Stimulated activated CD4-positive, alpha-beta T cell treated with anti-CD3 and anti-CD28 coated beads, TNF-alpha, amount 100 ng/mL, for 4 hours (primary cell): Measurements from ENCODE around the gene KCNQ1.

Source experiments
- DNase-seq, 3 experiments: peaks; one replicate each; pipeline ENCODE4 v3.0.0-alpha.2; 2020; ENCODE audit warnings: low read depth in 3 of 3

KCNQ1 gene

GRCh38 chr11:2508793-2509192 lies 64.0 kb downstream of the KCNQ1 start:
- DNase-seq = no peak

GRCh38 chr11:2509481-2510001 lies 64.7 kb downstream of the KCNQ1 start:
- DNase-seq = no peak

- no peak for DNase-seq
Measured at GRCh38 chr11:2510626-2511402, 66.0 kb downstream of the KCNQ1 start.

DNA sequence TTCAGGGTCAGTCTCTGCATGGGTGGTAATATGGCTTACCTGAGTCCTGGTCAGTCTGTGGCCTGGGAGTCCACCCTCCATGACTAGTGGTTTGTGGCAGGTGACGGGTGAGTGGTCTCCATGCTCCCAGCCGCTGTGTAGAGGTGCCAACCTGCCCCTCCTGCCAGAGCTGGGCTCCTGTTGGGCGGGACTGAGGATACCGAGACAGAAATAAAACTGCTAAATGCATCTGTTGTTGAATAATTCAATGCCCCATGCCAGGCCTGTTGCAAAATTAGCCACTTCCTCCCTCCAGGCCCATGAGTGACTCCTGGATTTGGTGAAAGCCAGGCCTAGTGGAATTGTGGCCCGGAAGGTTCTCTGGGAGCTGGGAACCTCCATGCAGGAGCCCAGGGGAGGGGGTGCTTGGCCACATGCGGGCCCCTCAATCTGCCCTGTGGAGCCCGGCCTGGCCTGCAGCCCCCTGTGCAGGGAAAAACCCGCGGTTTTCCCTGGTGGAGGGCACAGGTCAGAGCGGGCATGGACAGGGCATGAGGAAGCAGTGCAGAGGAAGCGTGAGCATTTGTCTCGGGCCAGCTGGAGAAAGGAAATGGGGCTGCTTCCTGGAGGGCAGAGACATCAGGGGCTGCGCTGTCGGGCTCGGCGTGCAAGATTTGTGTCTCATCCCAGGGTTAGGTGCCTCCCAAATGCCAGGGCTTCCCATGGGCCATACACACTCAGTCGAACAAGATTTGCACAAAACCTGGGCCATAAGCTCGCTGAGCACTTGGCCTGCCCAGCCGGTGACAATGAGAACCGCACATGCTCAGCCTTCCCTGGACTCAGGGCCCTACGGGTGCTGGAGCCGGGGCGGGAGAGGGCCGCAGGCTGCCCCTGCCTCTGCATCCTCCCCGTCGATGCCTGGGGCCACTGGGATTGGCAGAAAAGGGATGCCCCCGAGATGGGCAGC lies 66.9 kb downstream of the KCNQ1 start:
- no peak for DNase-seq

DNA sequence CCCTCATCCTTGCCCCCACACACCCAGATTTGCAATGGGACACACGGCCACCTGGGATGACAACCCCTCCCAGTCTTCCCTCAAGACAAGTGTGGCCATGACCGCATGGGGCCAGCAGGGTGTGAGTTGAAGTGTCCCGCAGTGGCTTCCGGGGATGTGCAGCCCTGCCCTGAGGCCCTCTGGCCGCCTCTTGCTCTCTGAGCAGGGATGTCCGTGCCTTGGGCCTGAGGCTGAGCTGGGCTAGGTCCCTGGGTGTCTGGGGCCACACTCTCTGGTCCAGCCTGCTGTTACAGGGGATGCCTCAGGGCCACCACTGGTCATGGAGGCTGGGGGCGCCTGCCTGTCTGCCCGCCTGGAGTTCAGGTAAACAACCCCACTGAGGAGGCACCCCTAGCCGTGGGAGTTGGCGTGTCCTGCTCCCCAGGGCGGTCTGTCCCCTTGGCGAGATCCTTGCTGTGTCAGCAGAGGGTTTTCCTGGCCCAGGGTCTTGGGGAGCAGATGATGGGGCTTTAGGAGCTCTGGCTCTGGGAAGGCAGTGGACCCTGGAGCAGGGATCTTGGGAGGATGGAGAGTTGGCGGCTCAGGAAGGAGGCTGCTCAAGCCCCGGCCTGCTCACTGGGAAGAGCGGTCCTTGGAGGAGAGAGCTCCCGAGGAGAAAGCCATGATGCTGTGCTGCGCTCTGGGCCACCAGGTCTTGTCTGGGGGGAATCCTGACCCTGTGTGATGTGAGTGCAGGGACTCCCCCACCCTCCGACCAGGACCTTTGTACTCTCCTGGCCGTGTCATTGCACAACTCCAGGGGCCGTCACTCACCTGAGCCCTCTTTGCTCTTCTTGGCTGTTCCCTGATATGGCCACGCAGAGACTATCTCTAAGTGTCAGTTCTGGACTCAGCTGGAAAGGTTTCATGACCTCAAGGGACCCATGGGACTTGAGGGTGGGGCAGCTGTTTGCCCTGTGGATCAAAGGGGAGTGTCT lies 67.9 kb downstream of the KCNQ1 start:
- DNase-seq = no peak

GRCh38 chr11:2513441-2513840 lies 68.6 kb downstream of the KCNQ1 start:
- DNase-seq = no peak

GRCh38 chr11:2515401-2516275 lies 70.8 kb downstream of the KCNQ1 start:
- DNase-seq = no peak

GRCh38 chr11:2516276-2517015 lies 71.6 kb downstream of the KCNQ1 start:
- DNase-seq = no peak

- DNase-seq = no peak
Measured at GRCh38 chr11:2517016-2517385, 72.2 kb downstream of the KCNQ1 start.

DNA sequence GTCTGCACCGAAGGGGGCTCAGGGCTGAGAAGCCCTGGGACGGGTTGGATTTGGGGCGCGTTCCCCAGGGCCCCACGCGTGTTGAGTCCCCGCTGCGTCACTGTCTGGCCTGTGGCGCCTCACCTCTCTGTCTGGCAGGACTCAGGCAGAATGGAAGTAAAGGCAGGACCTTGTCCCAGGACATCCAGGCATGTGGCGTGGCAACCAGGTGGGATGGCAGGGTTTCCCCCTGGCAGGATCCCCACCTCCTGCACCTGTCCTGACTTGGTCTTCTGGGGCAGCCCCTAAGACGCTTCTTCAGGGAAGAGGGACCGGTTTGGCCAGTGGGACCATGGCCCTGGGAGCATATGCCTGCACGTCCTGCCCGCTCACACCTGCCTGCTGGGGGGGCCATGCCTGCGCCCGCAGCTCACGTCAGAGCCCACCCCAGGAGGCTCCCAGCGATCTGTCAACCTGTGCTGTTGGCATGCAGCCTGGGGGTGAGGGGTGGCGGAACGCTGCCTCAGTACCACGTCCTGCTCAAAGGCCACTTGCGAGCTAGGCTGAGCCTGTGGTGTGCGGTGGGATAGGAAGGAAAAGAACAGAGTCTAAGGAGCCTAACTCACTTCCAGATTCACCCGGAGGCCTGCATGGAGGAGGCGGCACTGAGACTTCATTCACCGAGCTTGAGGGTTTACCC lies 72.7 kb downstream of the KCNQ1 start:
- DNase-seq = no peak

DNA sequence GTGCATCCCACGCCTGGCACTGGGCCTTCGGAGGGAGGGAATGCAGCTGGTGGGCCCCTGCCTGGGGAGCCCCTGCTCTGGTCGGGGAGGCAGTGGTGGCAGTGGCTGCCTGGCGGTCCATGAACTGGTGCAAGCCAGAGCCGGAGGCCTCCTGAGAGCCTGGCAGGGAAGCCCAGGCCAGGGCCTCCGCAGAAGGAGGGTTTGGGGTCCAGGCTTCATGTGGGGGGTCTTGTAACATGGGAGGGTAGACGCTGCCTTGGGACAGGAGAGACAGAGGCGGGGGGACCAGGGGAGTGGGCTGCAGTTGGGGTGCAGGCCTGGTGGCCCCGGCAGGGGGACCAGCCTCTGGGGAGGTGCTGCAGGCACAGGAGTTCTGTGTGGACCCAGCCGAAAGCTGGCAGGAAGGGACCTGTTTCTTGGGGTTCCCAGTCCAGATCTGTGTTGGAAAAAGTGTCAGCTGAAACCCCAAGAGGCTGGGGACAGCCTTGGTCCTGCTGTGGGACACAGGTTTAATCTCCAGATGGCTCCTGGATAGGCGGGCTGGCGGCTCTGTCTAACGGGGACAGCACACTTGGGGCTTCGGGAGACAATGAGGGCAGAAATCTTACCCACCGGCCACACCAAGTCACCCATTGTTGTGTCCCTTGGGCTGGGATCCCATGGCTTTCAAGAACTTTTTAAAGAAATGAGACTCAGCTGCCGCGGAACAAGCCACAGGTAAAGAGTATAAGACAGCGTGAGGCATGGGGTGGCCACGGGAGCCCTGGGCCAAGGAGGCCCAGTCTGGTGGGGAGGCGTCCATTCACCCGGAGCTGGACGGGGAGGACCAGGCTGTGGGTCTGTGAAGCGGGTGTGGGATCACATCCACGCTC lies 73.5 kb downstream of the KCNQ1 start:
- no peak for DNase-seq

- no peak for DNase-seq
Measured at GRCh38 chr11:2518983-2519340, 74.2 kb downstream of the KCNQ1 start.

GRCh38 chr11:2519517-2519861 lies 74.7 kb downstream of the KCNQ1 start:
- DNase-seq = no peak

GRCh38 chr11:2519862-2520735 lies 75.3 kb downstream of the KCNQ1 start:
- no peak for DNase-seq

DNA sequence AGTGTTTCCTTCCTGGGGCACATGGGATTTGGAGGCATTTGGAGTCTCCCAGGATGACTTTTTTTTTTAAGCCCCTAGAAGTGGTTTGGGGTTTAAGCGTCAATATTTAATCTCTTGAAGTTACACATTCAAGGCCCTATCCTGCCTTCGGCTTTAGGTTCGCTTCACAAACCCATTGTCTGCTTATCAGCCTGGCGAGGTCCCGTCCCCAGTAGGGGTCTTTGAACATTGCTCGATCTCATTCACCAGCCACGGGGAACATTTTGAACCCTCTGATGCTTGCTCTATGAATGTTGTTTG lies 75.9 kb downstream of the KCNQ1 start:
- DNase-seq = no peak

GRCh38 chr11:2521081-2521732 lies 76.4 kb downstream of the KCNQ1 start:
- DNase-seq = no peak
